ENCODE results near the gene SH3GL1. TPM values are rescaled to one million over a fixed set of nuclear protein-coding genes. Genes with fewer than 3 reads are reported as not detected.

Gene SH3GL1
- total and polyA plus RNA-seq, 9 of the 15 experiments (the other 6 are each of a cell fraction or from before 2014, with no cell fraction given) = 1.7 to 75.3 (median 25.7) TPM

- POLR2A ChIA-PET = interaction anchor here (0.6 to 5.2 kb wide), 7 partner anchors 11 to 110 kb away, joined by 3 to 46 read pairs (median 4); partner anchors contain the start of gene CHAF1A
- peak overlapping the region; percentile 85 for H3K4me2 ChIP-seq (ENCODE audit: insufficient read depth, low read length)
- H3K36me3 ChIP-seq (ENCODE audit: control insufficient read depth, insufficient read depth, low read length) = peaks cover 52% of the 10 kb centered on the region; the same call in 2 of the 3 replicates
- H3K79me2 ChIP-seq (ENCODE audit: control insufficient read depth, insufficient read depth, low read length) = peaks cover 92% of the 10 kb centered on the region
- FAIRE-seq (peak; percentile 59), DNase-seq (ENCODE audit: extremely low read depth in 1 of 4, low spot score in 3 of 4) (no peak), ATAC-seq (no peak)
- BruUV-seq (replicated peaks) = no TSS peak
- H3K9ac ChIP-seq (ENCODE audit: insufficient read depth in 1 of 2, low read depth in 2 of 2, low read length in 2 of 2) = peak overlapping the region; percentile 88 to 93; a peak in 3 of 4 replicates
- WGBS (ENCODE audit: insufficient coverage, low coverage, missing lambda C conversion rate) = 32% methylated on average over 9 of the region's 10 CpGs
- no peak overlapping the region for H2AFZ ChIP-seq (ENCODE audit: low read depth, low read length)
- peaks cover 69 to 85% of the 10 kb centered on the region in 2 experiments for H3K4me1 ChIP-seq (replicated peaks in 1 of 2; ENCODE audit: control insufficient read depth in 2 of 2, insufficient read depth in 2 of 2, low read length in 2 of 2)
- intact Hi-C loops (cut with micrococcal nuclease) = no loop called here
- no peaks in the 10 kb centered on the region for H3K9me1 ChIP-seq (ENCODE audit: control insufficient read depth, insufficient read depth, low read length)
- TF ChIP-seq, protein P1, sequence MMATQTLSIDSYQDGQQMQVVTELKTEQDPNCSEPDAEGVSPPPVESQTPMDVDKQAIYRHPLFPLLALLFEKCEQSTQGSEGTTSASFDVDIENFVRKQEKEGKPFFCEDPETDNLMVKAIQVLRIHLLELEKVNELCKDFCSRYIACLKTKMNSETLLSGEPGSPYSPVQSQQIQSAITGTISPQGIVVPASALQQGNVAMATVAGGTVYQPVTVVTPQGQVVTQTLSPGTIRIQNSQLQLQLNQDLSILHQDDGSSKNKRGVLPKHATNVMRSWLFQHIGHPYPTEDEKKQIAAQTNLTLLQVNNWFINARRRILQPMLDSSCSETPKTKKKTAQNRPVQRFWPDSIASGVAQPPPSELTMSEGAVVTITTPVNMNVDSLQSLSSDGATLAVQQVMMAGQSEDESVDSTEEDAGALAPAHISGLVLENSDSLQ (IDR thresholded peaks at IDR 0.05) = peak; percentile 33; the same call in 1 of the 2 replicates
- TF ChIP-seq ZNF592 (IDR thresholded peaks at IDR 0.05) (0 out of 2 replicates have a peak, but pooled peaks have one; percentile 6), HDGF (IDR thresholded peaks at IDR 0.05) (0 out of 2 replicates have a peak, but pooled peaks have one; percentile 10), ZNF143 (CRISPR knock-in tag; IDR thresholded peaks at IDR 0.05) (0 out of 2 replicates have a peak, but pooled peaks have one; percentile 20), ZNF12 (CRISPR knock-in tag; IDR thresholded peaks at IDR 0.05) (no peak), TARDBP (IDR thresholded peaks at IDR 0.05) (no peak), TEAD1 (CRISPR knock-in tag; IDR thresholded peaks at IDR 0.05) (0 out of 4 replicates have a peak, but pooled peaks of 1 of the 2 experiments have one; percentile 3), ZBTB7A (IDR thresholded peaks at IDR 0.05; ENCODE audit: borderline replicate concordance, control insufficient read depth, low read depth, low read length) (peak; percentile 21; the same call in 1 of the 2 replicates)
- TF ChIP-seq, protein P2, sequence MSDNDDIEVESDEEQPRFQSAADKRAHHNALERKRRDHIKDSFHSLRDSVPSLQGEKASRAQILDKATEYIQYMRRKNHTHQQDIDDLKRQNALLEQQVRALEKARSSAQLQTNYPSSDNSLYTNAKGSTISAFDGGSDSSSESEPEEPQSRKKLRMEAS (CRISPR knock-in tag; IDR thresholded peaks at IDR 0.05) = 0 out of 2 replicates have a peak, but pooled peaks have one; percentile 8
- TF ChIP-seq, protein P3, sequence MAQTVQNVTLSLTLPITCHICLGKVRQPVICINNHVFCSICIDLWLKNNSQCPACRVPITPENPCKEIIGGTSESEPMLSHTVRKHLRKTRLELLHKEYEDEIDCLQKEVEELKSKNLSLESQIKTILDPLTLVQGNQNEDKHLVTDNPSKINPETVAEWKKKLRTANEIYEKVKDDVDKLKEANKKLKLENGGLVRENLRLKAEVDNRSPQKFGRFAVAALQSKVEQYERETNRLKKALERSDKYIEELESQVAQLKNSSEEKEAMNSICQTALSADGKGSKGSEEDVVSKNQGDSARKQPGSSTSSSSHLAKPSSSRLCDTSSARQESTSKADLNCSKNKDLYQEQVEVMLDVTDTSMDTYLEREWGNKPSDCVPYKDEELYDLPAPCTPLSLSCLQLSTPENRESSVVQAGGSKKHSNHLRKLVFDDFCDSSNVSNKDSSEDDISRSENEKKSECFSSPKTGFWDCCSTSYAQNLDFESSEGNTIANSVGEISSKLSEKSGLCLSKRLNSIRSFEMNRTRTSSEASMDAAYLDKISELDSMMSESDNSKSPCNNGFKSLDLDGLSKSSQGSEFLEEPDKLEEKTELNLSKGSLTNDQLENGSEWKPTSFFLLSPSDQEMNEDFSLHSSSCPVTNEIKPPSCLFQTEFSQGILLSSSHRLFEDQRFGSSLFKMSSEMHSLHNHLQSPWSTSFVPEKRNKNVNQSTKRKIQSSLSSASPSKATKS (CRISPR knock-in tag; IDR thresholded peaks at IDR 0.05) = no peak
- TF ChIP-seq, protein P4, sequence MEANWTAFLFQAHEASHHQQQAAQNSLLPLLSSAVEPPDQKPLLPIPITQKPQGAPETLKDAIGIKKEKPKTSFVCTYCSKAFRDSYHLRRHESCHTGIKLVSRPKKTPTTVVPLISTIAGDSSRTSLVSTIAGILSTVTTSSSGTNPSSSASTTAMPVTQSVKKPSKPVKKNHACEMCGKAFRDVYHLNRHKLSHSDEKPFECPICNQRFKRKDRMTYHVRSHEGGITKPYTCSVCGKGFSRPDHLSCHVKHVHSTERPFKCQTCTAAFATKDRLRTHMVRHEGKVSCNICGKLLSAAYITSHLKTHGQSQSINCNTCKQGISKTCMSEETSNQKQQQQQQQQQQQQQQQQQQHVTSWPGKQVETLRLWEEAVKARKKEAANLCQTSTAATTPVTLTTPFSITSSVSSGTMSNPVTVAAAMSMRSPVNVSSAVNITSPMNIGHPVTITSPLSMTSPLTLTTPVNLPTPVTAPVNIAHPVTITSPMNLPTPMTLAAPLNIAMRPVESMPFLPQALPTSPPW (CRISPR knock-in tag; IDR thresholded peaks at IDR 0.05) = no peak
- H4K20me1 ChIP-seq (replicated peaks; ENCODE audit: control insufficient read depth, insufficient read depth, low read length) = peaks cover 11% of the 10 kb centered on the region
- CTCF ChIA-PET (ENCODE audit: low intra/inter-chr PET ratio) = no interaction called here
- peak overlapping the region; percentile 99 for H3K27ac ChIP-seq (ENCODE audit: extremely low read depth, low read depth, low read length)
- H3K4me3 ChIP-seq = peak overlapping the region; percentile 10; the same call in 1 of the 2 replicates
- in situ Hi-C loops (cut with MboI) = no loop called here
- no peaks in the 10 kb centered on the region for H3K27me3 ChIP-seq (ENCODE audit: control insufficient read depth in 2 of 2, insufficient read depth in 2 of 2, low read length in 2 of 2)
- H3K9me3 ChIP-seq (replicated peaks; ENCODE audit: control insufficient read depth, insufficient read depth, low read depth, low read length) = no peaks in the 10 kb centered on the region
These were observed 23.7 kb downstream of the SH3GL1 start for GRCh38 chr19:4376671-4376990.

All from K562 (cell line).